H1 (cell line): ENCODE measurements around the gene KCTD3. TPM values are rescaled to one million over a fixed set of nuclear protein-coding genes. Genes with fewer than 3 reads are reported as not detected.

Experiments
- CHD7 ChIP-seq: fragments of 300-600 bp; sonication (generic); IDR thresholded peaks from 2 replicates; pipeline ENCODE4 v1.7.1; 2012; ENCODE audit warnings: low read length, moderate library complexity, mild to moderate bottlenecking, inconsistent platforms; ENCODE audit not compliant: insufficient replicate concordance
- HDAC6 ChIP-seq: IDR thresholded peaks from one replicate; pipeline ENCODE4 v1.7.1; 2012; ENCODE audit warnings: low read depth, mild to moderate bottlenecking, inconsistent platforms, low read length, moderate library complexity
- KDM4A ChIP-seq: IDR thresholded peaks from one replicate; pipeline ENCODE4 v1.7.1; 2012; ENCODE audit warnings: low read depth, mild to moderate bottlenecking, moderate library complexity, low read length, inconsistent platforms; ENCODE audit not compliant: severe bottlenecking
- MAFK ChIP-seq: IDR thresholded peaks from 2 replicates; pipeline ENCODE4 v1.6.1; 2012; ENCODE audit warnings: low read depth, mild to moderate bottlenecking, improper control_type of control experiment, low read length
- POLR2AphosphoS5 ChIP-seq: IDR thresholded peaks from 2 replicates; pipeline ENCODE4 v1.6.1; 2011; ENCODE audit warnings: low read depth, low read length
- SIN3A ChIP-seq, 2 experiments: IDR thresholded peaks in 1 of 2; conservative IDR thresholded peaks in 1 of 2; 2 replicates each; pipeline ENCODE4 v1.6.1; 2011 to 2012; ENCODE audit warnings: low read length in 2 of 2, improper control_type of control experiment in 1 of 2, low read depth in 1 of 2, mild to moderate bottlenecking in 1 of 2
- SP1 ChIP-seq: IDR thresholded peaks from 2 replicates; pipeline ENCODE4 v1.6.1; 2011; ENCODE audit warnings: low read depth, low read length
- polyA plus RNA-seq, 7 experiments: library from polyadenylated mRNA; depleted of rRNA in 3 of 7; stranded (reverse) in 5 of 7; unstranded in 2 of 7; fragments of >200 nt in 5 of 7; fragments of 200-250 nt in 2 of 7; gene quantifications; 1 replicate in 5 of 7; 2 replicates in 1 of 7; 4 replicates in 1 of 7; pipeline versions ENCODE4 v1.2.1 to v1.2.3, GENCODE V29; 2011 to 2013; ENCODE audit warnings: missing spikeins in 2 of 7, mixed read lengths in 2 of 7
- total RNA-seq: library from RNA; stranded (reverse); fragmentation: NEBNext Ultra II Directional; extraction: Animal tissue kit (Norgen Biotek cat#: 25700); gene quantifications from 2 replicates; pipeline ENCODE4 v1.2.1, GENCODE V29; 2021

Gene KCTD3
- total and polyA plus RNA-seq, 2 of the 8 experiments (the other 6 are each of a cell fraction or from before 2014, with no cell fraction given), result 43.0 to 55.6 TPM

DNA sequence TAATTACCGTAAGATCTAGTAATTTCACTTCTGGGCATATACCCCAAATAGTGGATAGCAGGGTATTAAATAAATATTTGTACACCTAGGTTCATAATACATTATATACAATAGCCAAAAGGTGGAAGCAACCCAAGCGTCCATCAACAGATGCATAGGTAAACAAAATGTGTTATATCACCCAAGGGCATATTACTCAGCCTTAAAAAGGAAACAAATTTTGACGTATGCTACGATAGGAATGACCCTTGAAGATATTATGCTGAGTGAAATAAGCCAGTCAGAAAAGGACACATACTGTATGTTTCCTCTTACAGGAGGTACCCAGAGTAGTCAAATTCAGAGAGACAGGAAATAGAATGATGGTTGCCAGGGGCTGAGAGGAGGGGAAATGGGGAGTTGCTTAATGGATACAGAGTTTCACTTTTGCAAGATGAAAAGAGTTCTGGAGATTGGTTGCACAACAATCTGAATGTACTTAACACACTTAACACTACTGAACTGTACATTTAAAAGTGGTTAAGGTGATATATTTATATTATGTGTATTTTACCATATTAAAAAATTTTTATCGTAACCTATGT, 36.6 kb upstream of the KCTD3 start (continued):
- TF ChIP-seq CHD7 (no peak), SIN3A (conservative IDR thresholded peaks at IDR 0.05 in 1 of 2, IDR thresholded peaks at IDR 0.05 in 1 of 2; ENCODE audit: low read depth in 1 of 2, low read length in 2 of 2) (no peak), MAFK (no peak), POLR2AphosphoS5 (no peak), HDAC6 (no peak), KDM4A (no peak), SP1 (no peak)
